ENCODE measurements around the gene VPS33B. TPM values are rescaled to one million over a fixed set of nuclear protein-coding genes. Genes with fewer than 3 reads are reported as not detected.

VPS33B gene
- total RNA-seq, 2 experiments from 2014 or later, result 22.2 to 22.9 TPM

GRCh38 chr15:90952901-90953677, 69.3 kb downstream of the VPS33B start:
- Mint-ChIP-seq H3K36me3 (ENCODE audit: low read depth) (peaks cover 36% of the 10 kb centered on the region), H3K27ac (peak overlapping the region; percentile 53), H3K27me3 (no peaks in the 10 kb centered on the region), H3K4me3 (no peak overlapping the region), H3K4me1 (ENCODE audit: low read depth) (peaks cover 5% of the 10 kb centered on the region), H3K9me3 (no peaks in the 10 kb centered on the region)
- ChIA-PET CTCF (interaction anchor here (1.0 to 8.0 kb wide), 3 partner anchors 19 to 80 kb away, joined by 4 to 178 read pairs (median 10); partner anchors contain the start of genes HDDC3, MAN2A2 and UNC45A), POLR2A (interaction anchor here (0.9 to 8.3 kb wide), 2 partner anchors 15 to 24 kb away, joined by 3 to 98 read pairs; partner anchors contain the start of genes HDDC3 and UNC45A)
- ATAC-seq, result no peak
- DNase-seq, result no peak
- intact Hi-C loops (cut with micrococcal nuclease), result no loop called here
- no peak for TF ChIP-seq CTCF (IDR thresholded peaks at IDR 0.05)

GRCh38 chr15:90950676-90951075, 71.7 kb downstream of the VPS33B start:
- H3K36me3 Mint-ChIP-seq (ENCODE audit: low read depth), result peaks cover 30% of the 10 kb centered on the region
- TF ChIP-seq CTCF (IDR thresholded peaks at IDR 0.05), result no peak
- H3K4me3 Mint-ChIP-seq, result no peak overlapping the region
- no peak overlapping the region for H3K27ac Mint-ChIP-seq
- no peaks in the 10 kb centered on the region for H3K9me3 Mint-ChIP-seq
- DNase-seq, result no peak
- no peaks in the 10 kb centered on the region for H3K27me3 Mint-ChIP-seq
- POLR2A ChIA-PET, result no interaction called here
- intact Hi-C loops (cut with micrococcal nuclease), result no loop called here
- no peak for ATAC-seq
- peaks cover 2% of the 10 kb centered on the region for H3K4me1 Mint-ChIP-seq (ENCODE audit: low read depth)
- CTCF ChIA-PET, result interaction anchor here (2.3 kb wide), 1 partner anchor 19 kb away, joined by 10 read pairs; the partner anchor contains the start of gene HDDC3

- Mint-ChIP-seq H3K4me1 (ENCODE audit: low read depth) (peaks cover 2% of the 10 kb centered on the region), H3K9me3 (no peaks in the 10 kb centered on the region), H3K4me3 (no peak overlapping the region), H3K36me3 (ENCODE audit: low read depth) (peaks cover 30% of the 10 kb centered on the region), H3K27me3 (no peaks in the 10 kb centered on the region), H3K27ac (no peak overlapping the region)
- CTCF ChIA-PET, result interaction anchor here (2.3 kb wide), 1 partner anchor 18 kb away, joined by 10 read pairs; the partner anchor contains the start of gene HDDC3
- ATAC-seq (no peak), DNase-seq (no peak)
- POLR2A ChIA-PET, result interaction anchor here (1.4 to 2.4 kb wide), 2 partner anchors 15 to 19 kb away, joined by 3 to 11 read pairs; partner anchors contain the start of gene UNC45A
- intact Hi-C loops (cut with micrococcal nuclease), result no loop called here
- no peak for TF ChIP-seq CTCF (IDR thresholded peaks at IDR 0.05)
Measured at GRCh38 chr15:90949979-90950675, 72.3 kb downstream of the VPS33B start.

Other genes starting within 250 kb of the VPS33B start
- 100 to 1,000 TPM; 111 to 117 TPM for gene FURIN, start 154.0 kb downstream of the VPS33B start, total RNA-seq
- 1 to 10 TPM; 4.1 to 4.6 TPM for gene FES, start 138.1 kb downstream of the VPS33B start, total RNA-seq
- 10 to 100 TPM; 85.0 to 87.7 TPM for gene MAN2A2, start 119.3 kb downstream of the VPS33B start, total RNA-seq
- 10 to 100 TPM; 34.2 to 35.6 TPM for gene HDDC3, start 90.0 kb downstream of the VPS33B start, total RNA-seq
- 10 to 100 TPM; 65.0 to 66.8 TPM for gene UNC45A, start 87.3 kb downstream of the VPS33B start, total RNA-seq
- 10 to 100 TPM; 30.0 to 30.9 TPM for gene RCCD1, start 67.7 kb downstream of the VPS33B start, total RNA-seq
- 10 to 100 TPM; 83.1 to 96.9 TPM for gene PRC1, start 28.1 kb downstream of the VPS33B start, total RNA-seq
- gene SV2B, start 77.7 kb upstream of the VPS33B start, total RNA-seq, result not detected